ENCODE results near the gene CIAO2B.

The CIAO2B gene

DNA sequence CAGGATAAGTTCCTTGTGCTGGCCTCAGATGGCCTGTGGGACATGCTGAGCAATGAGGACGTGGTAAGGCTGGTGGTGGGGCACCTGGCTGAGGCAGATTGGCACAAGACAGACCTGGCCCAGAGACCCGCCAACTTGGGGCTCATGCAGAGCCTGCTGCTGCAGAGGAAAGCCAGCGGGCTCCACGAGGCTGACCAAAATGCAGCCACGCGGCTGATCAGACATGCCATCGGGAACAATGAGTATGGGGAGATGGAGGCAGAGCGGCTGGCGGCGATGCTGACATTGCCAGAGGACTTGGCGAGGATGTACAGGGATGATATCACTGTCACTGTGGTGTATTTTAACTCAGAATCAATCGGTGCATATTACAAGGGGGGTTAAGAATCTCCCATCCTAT is 48.7 kb downstream of the CIAO2B start:
- DNase-seq, result no peak

DNA sequence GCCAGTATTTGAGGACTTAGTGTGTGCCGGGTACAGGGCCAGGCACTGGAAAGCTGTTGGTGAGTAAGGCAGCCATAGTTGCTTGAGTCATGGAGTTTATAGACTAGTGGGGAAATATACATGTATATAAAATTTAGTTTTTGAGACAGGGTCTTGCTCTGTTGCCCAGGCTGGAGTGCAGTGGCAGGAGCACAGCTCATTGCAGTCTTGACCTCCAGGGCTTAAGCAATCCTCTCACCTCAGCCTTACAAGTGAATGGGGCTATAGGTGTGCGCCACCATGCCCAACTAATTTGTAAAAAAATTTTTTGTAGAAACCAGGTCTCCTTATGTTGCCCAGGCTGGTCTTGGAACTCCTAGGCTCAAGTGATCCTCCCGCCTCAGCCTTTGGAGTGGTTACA is 51.5 kb downstream of the CIAO2B start:
- no peak for DNase-seq
